K562 (cell line): ENCODE results near the gene FAM53C. TPM values are rescaled to one million over a fixed set of nuclear protein-coding genes. Genes with fewer than 3 reads are reported as not detected.

Experiments
- CCNT2 ChIP-seq: IDR thresholded peaks from 2 replicates; pipeline ENCODE4 v1.6.1; 2011; ENCODE audit warnings: borderline replicate concordance, low read depth, mild to moderate bottlenecking, moderate library complexity, mixed read lengths, low read length; ENCODE audit not compliant: insufficient read length; ENCODE audit errors: extremely low read depth
- HMGXB4 ChIP-seq: sonication (generic); formaldehyde crosslinking; IDR thresholded peaks from 2 replicates; pipeline ENCODE4 v1.8.1; 2023; ENCODE audit warnings: mild to moderate bottlenecking, missing genetic modification reagents
- HNRNPLL ChIP-seq: fragments of 200-400 bp; formaldehyde crosslinking; IDR thresholded peaks from 2 replicates; pipeline ENCODE4 v1.6.1; 2017; ENCODE audit warnings: low read length, low read depth, mild to moderate bottlenecking; ENCODE audit not compliant: poor library complexity, severe bottlenecking
- IFI16 ChIP-seq: fragments of 250-450 bp; sonication (Bioruptor Pico); IDR thresholded peaks from 2 replicates; pipeline ENCODE4 v2.1.2; 2022; ENCODE audit warnings: mild to moderate bottlenecking, inconsistent platforms
- KAT2B ChIP-seq: IDR thresholded peaks from one replicate; pipeline ENCODE4 v1.6.1; 2012; ENCODE audit warnings: low read depth, mild to moderate bottlenecking, control low read depth, inconsistent platforms, low read length, moderate library complexity
- RB1 ChIP-seq: fragments of 450-650 bp; IDR thresholded peaks from 2 replicates; pipeline ENCODE4 v1.6.1; 2017; ENCODE audit warnings: low read depth, mild to moderate bottlenecking
- RBM17 ChIP-seq: fragments of 200-400 bp; formaldehyde crosslinking; IDR thresholded peaks from 2 replicates; pipeline ENCODE4 v1.6.1; 2017; ENCODE audit warnings: low read depth, mild to moderate bottlenecking, low read length, borderline replicate concordance
- SNRNP70 ChIP-seq: fragments of 200-400 bp; formaldehyde crosslinking; optimal IDR thresholded peaks from 2 replicates; pipeline ENCODE3; 2017; ENCODE audit warnings: low read depth, low read length
- ZNF280A ChIP-seq: fragments of 450-650 bp; IDR thresholded peaks from 2 replicates; pipeline ENCODE4 v1.6.1; 2018; ENCODE audit warnings: mild to moderate bottlenecking, low read depth; ENCODE audit not compliant: partially characterized antibody
- polyA plus RNA-seq, 8 experiments: library from polyadenylated mRNA; depleted of rRNA in 4 of 8; stranded (reverse) in 5 of 8; unstranded in 3 of 8; fragments of >200 nt; fragmentation: Nextera tagmentation in 2 of 8; fragmentation: Illumina TruSeq in 1 of 8; extraction: Ambion mirVana in 2 of 8; extraction: Trizol in 1 of 8; gene quantifications; 2 replicates each; pipeline versions ENCODE4 v1.2.1 to v1.2.3, GENCODE V29; 2011 to 2014; ENCODE audit warnings: inconsistent platforms in 1 of 8, missing spikeins in 1 of 8
- total RNA-seq, 7 experiments: library from RNA; depleted of rRNA in 6 of 7; stranded (reverse); fragments of >200 nt in 6 of 7; fragmentation: Illumina TruSeq in 2 of 7; extraction: Trizol in 2 of 7; gene quantifications; 2 replicates each; pipeline versions ENCODE4 v1.2.1 to v1.2.3, GENCODE V29; 2011 to 2021; ENCODE audit warnings: low replicate concordance in 1 of 7

The FAM53C gene
- total and polyA plus RNA-seq, 9 of the 15 experiments (the other 6 are each of a cell fraction or from before 2014, with no cell fraction given), result 9.7 to 38.5 (median 25.2) TPM

- TF ChIP-seq HMGXB4 (CRISPR knock-in tag) (no peak), RB1 (peak; percentile 52; the same call in 1 of the 2 replicates), IFI16 (CRISPR knock-in tag) (no peak), CCNT2 (no peak), SNRNP70 (no peak), KAT2B (no peak), ZNF280A (no peak), HNRNPLL (no peak), RBM17 (no peak)
- TF ChIP-seq, all 486 proteins: peak for 112
Observed at GRCh38 chr5:138336952-138337684, 948 bp upstream of the FAM53C start (continued).
